ENCODE measurements around the gene SIVA1. TPM values are rescaled to one million over a fixed set of nuclear protein-coding genes. Genes with fewer than 3 reads are reported as not detected.

Gene SIVA1
- total RNA-seq, 4 donors from 2014 or later, result 141 to 262 (median 167) TPM

DNA sequence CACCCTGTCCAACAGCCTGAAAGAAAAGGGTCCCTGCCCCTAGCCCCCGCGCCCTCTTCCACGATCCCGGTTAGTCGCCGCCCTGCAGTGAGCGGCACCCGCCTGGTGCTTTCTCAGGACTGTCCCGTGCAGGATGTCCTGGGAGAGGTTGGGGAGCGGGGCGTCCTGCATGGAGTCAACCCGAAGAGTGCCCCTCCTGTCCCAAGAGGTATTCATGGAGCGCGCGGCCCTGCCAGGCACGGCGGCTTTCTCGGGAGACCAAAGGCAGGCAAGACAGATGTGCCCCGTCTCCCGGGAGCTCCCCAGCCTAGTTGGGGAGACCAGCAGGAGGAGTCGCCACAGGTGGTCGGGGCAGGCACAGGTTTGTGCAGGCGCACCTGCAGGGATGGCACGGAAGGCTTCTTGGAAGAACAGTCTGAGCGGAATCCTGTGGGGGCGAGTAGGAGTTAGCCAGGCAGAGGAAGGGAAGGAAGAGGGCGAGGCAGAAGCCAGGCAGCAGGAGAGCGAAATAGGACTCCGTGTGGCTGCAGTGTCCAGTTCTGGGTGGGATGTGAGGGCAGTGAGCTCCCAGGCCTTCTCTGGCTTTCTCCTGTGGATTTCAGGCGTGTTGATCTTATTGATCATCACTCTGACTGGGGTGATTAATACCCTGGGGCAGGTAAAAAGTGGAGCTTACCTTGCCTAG, 723 bp downstream of the SIVA1 start:
- no peak for ATAC-seq (ENCODE audit: low FRiP score)

DNA sequence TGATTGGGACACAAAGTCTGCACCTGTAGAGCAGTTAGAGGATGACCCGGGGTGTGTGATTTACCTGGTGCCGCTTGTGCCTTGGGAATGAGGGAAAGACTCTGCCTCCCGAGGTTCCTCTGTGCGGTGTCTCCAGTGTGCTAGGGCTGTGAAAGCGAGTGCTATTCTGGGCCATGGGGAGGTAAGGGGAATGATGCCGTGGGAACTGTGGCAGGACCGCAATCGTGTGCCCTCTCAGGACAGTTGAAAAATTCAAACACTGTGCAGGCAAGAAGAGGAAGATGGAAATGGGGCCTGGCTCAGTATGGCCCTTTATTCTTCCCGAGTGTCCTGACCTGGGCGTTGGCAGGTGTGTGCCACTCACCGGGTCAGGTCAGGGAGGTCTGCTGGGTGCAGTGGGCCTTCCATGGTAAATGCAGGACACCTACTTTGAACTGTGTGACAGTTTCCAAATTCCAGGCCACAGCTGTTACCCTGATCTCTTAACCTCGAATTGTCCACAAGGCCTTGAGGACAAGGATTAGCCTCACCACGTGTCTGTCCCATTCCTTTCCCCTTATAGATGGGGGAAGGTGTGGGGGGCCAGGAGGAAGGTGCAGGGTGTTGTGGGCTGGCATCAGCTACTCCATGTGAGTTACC, 1.4 kb downstream of the SIVA1 start:
- no peak for ATAC-seq (ENCODE audit: low FRiP score)
- TF ChIP-seq CTCF (IDR thresholded peaks at IDR 0.05), result no peak

More for the DNA sequence above, 723 bp downstream of the SIVA1 start:
- no peak for TF ChIP-seq CTCF (IDR thresholded peaks at IDR 0.05)
- DNase-seq (ENCODE audit: low spot score), result no peak

GRCh38 chr14:104755621-104756020, 2.7 kb downstream of the SIVA1 start:
- TF ChIP-seq CTCF (IDR thresholded peaks at IDR 0.05), result no peak
- ATAC-seq (ENCODE audit: low FRiP score), result no peak
- no peak for DNase-seq (ENCODE audit: low spot score)

More for the DNA sequence above, 1.4 kb downstream of the SIVA1 start:
- no peak for DNase-seq (ENCODE audit: low spot score)

- no peak for ATAC-seq (ENCODE audit: low FRiP score)
- no peak for TF ChIP-seq CTCF (IDR thresholded peaks at IDR 0.05)
- no peak for DNase-seq (ENCODE audit: low spot score)
Measured at GRCh38 chr14:104756477-104757237, 3.7 kb downstream of the SIVA1 start.

DNA sequence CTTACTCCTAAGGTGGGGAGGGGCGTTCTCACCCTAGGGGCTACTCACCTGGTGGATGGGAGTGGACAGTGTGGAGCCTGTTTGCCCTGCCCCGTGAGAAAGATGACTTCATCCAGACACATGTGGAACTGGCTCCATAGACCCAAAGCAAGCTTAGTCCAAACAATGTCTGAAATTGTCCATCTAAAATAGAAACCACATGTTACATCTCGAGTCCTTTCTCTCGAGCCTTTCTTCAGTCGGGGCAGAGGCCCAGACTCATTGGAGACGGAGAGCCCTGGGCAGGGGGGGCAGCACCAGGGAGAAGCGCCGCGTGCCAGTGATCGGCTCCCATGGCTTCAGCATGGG, 4.3 kb downstream of the SIVA1 start:
- DNase-seq (ENCODE audit: low spot score), result no peak
- no peak for TF ChIP-seq CTCF (IDR thresholded peaks at IDR 0.05)
- ATAC-seq (ENCODE audit: low FRiP score), result no peak

DNA sequence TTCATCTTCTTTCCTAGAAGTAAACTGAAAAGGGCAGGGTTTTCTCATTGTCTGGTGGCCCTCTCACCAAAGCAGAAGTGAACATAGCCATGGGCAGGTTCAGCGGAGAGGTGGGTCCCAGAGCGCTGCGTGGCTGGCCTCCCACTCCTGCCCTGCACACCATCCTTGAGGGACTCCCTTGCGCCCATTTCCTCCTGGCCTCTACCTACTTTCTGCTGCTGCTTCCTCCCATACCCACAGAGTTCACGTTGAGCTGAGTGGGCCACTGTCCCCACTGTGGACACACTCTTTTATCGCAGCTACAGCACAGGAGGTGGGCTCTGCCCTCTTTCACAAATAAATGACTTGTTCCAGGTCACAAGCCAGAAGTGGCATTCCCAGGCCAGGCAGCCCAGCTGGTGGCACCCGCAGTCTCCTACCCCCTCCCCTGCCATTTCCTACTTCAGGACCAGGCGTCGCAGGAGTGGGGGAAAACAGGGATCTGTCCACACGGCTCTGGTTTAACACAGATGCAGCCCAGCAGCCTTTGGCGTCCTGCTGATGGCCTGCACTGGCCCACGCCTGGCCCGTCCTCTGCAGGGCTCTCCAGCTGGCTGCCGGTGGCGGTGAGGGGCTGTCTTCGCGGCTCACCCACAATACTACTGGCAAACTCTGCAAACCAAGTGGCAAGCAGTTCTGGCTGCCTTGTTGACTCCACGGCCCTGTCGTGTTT, 4.9 kb downstream of the SIVA1 start:
- no peak for ATAC-seq (ENCODE audit: low FRiP score)
- TF ChIP-seq CTCF (IDR thresholded peaks at IDR 0.05), result no peak
- DNase-seq (ENCODE audit: low spot score), result no peak
